HG02610 (cell line): ENCODE measurements around the gene ASB10.

Experiments
- ATAC-seq: cut with Tn5 transposase; IDR thresholded peaks from one replicate; pipeline ENCODE4 v1.9.1; 2021; ENCODE audit warnings: mild to moderate bottlenecking, moderate library complexity; ENCODE audit not compliant: unreplicated experiment

The ASB10 gene

GRCh38 chr7:151138153-151138851 lies 48.7 kb downstream of the ASB10 start:
- no peak for ATAC-seq

- no peak for ATAC-seq
These were observed 49.3 kb downstream of the ASB10 start for GRCh38 chr7:151137791-151138152.

DNA sequence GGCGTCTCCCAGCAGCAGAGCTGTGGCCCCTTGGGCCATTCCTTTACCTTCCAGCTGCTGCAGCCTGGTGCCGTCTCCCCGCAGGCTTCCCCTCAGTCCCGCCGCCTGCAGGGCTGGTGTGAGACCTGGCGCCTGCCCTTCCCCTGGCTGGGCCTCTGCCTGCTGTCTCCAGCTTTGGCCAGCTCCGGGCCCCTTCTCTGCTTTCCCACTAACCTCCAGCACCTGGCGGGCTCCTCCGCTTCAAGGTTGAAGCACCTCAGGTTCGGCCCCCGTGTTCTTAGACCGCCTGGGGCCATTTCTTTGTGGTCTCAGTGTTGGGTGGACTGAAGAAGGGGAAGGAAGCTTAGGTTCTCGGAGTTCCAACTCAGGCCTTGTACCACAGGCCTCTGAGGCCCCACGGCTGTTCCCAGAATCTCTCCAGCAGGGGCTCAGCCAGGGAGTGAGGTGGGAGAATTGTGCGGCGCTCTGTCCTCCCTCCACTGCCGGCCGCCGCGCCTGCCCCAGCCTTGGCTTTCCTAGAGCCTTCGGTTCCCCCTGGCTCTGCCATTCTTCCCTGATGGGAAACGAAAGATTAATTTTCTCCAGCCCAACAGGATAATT lies 49.9 kb downstream of the ASB10 start:
- ATAC-seq, result no peak

- ATAC-seq, result no peak
These were observed 50.9 kb downstream of the ASB10 start for GRCh38 chr7:151135866-151136843.

GRCh38 chr7:151135525-151135845 lies 51.6 kb downstream of the ASB10 start:
- no peak for ATAC-seq

- no peak for ATAC-seq
These were observed 52.1 kb downstream of the ASB10 start for GRCh38 chr7:151134743-151135524.

DNA sequence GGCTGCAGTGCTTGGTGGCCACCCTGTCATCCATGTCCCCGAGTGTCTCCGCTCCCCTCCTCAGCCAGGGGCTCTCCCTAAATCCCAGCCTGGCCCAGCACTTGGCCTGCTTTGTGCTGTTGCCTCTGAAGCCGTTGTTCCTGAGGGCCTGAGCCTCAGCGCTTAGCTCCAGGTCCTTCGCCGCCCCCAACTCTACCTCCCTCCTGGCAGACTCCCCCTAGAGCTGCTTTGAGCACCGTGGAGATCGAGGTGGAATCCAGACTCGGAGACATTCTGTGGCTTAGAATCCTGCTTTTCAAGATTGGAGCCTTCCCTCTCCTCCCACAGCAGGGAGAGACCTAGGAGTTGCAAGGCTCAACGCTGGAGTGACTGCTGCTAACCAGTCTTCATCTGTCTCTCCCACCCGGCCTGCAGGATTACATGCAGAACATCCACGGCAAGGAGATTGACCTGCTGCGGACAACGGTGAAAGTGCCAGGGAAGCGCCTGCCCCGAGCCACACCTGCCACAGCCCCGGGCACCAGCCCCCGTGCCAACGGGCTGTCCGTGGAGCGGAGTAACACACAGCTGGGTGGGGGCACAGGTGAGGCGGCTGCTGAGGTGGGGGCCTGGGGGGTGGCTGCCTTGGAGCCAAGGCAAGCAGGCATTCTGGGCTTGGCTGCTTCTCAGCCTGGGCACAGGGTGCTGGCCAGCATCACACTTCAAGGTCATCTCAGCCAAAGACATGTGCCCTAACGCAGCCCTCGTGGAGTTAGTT lies 52.9 kb downstream of the ASB10 start:
- ATAC-seq, result no peak

GRCh38 chr7:151133266-151133985 lies 53.6 kb downstream of the ASB10 start:
- no peak for ATAC-seq

DNA sequence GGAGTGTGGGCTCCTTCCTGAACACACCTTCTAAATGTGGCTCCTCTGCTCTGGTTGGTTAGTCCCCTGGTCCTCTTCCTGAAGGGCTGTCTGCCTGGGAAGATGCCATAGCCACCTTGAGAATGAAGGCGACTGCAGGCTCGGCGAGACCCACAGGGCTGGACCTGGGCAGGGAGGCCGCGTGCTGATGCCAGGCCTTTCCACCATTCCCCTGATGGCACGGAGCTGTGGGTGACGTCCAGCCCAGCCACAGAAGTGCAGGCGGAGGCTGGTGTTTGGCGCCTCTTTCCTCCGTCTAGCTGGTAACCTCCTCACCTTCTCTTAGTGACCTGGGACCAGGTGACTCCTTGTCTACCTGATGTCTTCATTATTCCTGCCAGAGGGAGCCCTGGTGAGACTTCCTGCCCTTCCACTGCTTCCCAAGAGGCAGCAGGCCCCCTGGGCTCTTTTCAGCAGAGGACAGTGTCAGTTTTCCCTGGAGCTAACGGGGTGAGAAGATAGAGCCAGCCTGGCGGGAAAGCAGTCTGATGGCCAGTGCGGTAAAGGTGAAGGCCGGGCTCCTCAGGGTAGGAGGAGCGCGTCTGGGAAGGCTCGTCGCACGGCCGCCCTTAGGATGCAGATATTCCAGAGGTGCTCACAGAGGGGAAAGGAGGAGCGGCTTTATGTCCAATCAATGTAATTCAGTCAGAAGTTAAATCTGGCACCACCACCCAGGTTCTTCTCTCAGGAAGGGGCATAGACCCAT lies 54.4 kb downstream of the ASB10 start:
- no peak for ATAC-seq

DNA sequence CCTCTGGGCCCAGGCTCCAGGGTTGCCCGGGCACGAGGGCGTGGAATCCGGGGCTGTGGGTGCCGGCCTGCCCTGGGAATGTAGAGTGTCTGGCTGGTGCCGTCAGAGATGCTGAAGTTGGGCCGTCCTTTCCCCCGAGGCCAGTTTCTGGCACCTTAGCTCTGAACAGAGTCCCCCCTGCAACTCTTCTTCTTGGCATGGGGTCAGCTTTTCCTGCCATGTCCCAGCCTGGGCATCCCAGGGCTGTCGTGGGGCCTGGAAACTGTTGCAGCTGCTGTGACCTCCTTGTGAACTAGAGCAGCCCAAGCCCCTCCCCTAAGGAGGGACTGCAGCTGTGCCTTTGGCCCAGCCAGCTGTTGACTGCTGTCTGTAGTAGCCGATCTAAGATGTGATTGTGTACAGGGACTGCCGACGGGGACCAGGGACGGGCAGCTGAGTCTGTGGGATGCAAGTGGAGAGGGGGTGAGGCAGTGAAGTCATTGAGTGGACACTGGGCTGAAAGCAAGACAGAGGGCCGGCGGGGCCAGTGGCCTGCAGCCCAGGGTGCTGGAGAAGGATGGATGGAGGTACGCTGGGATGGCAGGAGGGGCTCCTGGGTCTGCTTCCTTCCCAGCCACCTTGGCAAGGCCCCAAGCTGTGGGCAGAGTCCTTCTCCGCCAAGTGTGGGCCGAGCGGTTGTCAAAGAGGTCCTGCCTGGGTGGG lies 55.3 kb downstream of the ASB10 start:
- ATAC-seq, result no peak

DNA sequence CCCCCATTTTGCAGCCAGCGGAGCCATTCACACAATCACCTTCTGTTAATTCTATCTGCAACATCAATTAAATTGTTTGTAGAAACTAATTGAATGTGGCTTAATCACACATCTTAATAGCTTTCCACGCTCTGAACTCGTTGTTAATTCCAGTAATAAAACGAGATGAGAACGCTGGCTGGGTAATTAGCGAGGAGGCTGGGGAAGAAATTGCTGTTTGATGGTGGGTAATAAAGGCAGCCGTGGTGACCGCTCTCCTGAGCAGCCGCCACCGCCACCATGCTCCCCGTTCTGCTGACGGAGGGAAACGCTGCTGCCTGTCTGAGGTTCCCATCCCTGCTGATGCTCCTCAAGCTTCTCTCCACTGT lies 55.8 kb downstream of the ASB10 start:
- no peak for ATAC-seq

DNA sequence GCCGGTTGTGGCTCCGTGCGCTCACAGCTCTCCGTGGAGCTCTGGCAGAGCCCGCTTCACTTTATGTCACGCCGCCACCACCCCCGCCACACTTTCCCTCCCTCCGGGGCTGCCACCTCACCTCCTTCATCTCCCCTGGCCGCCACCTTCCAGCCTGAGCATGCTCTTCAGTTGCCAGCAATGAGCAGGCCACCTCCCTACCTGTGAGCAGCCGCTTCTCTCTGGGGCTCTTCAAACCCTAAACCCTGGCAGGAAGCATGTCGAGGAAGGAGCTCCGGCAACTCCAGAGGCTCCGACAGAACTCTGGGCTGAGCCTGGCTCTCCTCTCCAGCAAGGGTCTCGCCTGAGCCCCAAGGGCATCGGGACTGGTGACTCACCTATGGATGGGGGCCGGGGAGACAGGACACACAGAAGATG lies 56.3 kb downstream of the ASB10 start:
- no peak for ATAC-seq

GRCh38 chr7:151129960-151130591 lies 57.0 kb downstream of the ASB10 start:
- ATAC-seq, result no peak

DNA sequence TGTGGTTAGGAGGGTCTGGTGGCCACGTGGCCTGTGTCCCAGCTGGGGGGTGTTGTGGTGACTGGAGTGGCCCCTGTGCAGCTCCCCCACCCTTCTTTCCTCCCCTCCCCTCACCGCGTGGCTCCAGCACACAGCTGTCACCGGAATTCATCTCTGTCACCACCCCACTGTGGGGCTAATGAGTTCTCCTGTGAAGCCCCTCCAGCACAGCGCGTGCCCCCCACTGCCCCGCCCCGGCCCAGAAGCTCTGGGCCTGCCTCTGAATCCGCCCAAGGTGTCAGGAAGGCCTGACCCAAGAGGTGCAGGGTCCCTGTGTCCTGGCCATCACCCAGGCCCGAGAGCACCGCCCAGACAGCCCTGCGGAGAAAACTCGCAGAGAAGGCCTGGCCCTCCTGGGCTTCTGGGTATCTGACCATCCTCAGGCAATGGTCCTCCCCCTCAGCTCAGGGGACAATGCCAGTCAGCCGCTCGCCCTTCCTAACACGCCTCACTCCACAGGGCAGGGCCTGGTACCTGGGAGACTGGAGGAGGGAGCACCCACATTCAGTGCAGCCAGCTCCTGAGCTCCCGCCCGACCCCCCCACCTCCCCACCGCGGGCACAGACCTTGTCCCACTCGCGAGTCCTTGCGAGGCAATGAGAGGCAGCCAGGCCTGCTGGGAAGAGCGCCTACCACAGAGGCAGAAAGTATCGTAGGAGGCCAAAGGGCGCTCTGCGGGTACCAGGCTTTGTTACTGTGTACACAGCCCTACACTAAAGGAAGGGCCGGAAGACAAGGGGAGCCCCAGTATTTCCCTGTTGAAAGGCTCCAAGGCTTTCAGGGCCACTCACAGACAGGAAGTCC lies 57.7 kb downstream of the ASB10 start:
- ATAC-seq, result no peak

- ATAC-seq, result no peak
These were observed 58.3 kb downstream of the ASB10 start for GRCh38 chr7:151128716-151129115.

GRCh38 chr7:151128144-151128543 lies 58.9 kb downstream of the ASB10 start:
- no peak for ATAC-seq

- no peak for ATAC-seq
These were observed 60.4 kb downstream of the ASB10 start for GRCh38 chr7:151126491-151127137.
